Measurements from ENCODE around the gene TSEN2. TPM values are rescaled to one million over a fixed set of nuclear protein-coding genes. Genes with fewer than 3 reads are reported as not detected.

Gene TSEN2
- total and polyA plus RNA-seq, 2 of the 4 experiments (the other 2 are of a cell fraction): 9.5 to 14.2 TPM

DNA sequence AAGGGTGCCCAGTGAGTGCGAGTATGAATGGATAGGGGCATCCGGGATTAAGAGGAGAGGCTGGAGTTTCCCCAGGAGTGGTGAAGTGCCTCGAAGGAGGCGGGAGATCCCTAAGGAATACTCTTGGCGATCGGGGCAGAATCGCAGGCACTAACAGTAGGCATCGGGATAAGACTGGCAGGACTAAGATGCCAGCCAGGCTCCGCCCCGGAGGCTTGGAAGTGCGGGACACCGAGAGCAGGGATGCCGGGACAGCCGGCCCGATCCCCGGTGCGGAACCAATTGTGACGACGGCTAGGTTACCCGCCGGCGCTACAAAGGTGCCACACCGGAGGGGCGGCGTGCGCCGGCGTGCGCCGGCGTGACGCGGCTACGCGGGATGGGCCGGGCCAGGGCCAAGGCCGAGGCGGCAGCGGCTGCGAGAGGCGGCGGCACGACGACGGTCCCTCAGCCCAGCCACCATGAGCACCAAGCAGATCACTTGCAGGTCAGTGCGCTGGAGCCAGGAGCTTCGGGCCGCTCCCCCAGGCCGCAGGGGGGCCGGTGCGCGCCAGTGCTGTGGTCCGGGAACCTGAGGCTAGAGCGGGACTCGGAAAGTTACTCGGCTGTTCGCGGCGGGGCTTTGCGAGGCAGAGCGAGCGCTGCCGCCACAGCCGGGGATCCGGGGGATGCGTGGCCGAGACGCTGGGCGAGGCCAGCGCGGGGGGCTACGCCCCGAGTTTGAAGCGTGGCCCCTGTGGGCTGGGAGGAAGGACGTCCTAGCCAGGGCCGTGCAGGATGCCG, 72.6 kb downstream of the TSEN2 start, which contains the start of gene MKRN2:
MKRN2 (plus strand) TSS at position 398 of the 783 bp plus-strand sequence; CDS start at position 462, 64 bp downstream.
- Histone ChIP-seq H2BK120ac (ENCODE audit: low read depth, low read length) (peak within 1 kb of the TSS; percentile 69), H3K4ac (ENCODE audit: low read depth, low read length) (peak within 1 kb of the TSS; percentile 74), H2AFZ (replicated peaks; ENCODE audit: low read length, poor library complexity) (peak within 1 kb of the TSS; percentile 97), H3K9ac (ENCODE audit: low read depth, low read length) (peak within 1 kb of the TSS; percentile 87), H3K4me1 (ENCODE audit: control insufficient read depth, insufficient read depth, low read length) (peaks cover 5% of the 10 kb centered on the region), H2BK15ac (ENCODE audit: low read depth, low read length) (peak within 1 kb of the TSS; percentile 49; the same call in 1 of the 3 replicates), H3K9me1 (ENCODE audit: insufficient read depth, low read length) (peaks cover 13% of the 10 kb centered on the region), H2BK20ac (ENCODE audit: low read depth, low read length) (no peak within 1 kb of the TSS), H3K27ac (ENCODE audit: insufficient read depth, low read length) (peak within 1 kb of the TSS; percentile 91), H4K5ac (ENCODE audit: low read depth, low read length) (peak within 1 kb of the TSS; percentile 89), H2AK5ac (ENCODE audit: low read depth, low read length) (0 out of 2 replicates have a peak within 1 kb of the TSS, but pooled peaks have one; percentile 30), H4K91ac (ENCODE audit: insufficient read depth, low read depth, low read length) (peak within 1 kb of the TSS; percentile 80), H3K18ac (ENCODE audit: low read depth, low read length) (peak within 1 kb of the TSS; percentile 35), H3K27me3 (ENCODE audit: control insufficient read depth, insufficient read depth, low read length) (no peaks in the 10 kb centered on the region), H3K56ac (ENCODE audit: extremely low read depth, insufficient read depth, low read length) (peak within 1 kb of the TSS; percentile 88), H3K23ac (ENCODE audit: low read depth, low read length) (peak within 1 kb of the TSS; percentile 89), H3K79me1 (ENCODE audit: low read depth in 1 of 2, low read length in 2 of 2) (peaks cover 3 to 40% of the 10 kb centered on the region in 2 experiments; a peak in 2 of 4 replicates), H2BK5ac (ENCODE audit: low read depth, low read length, poor library complexity, severe bottlenecking) (peak within 1 kb of the TSS; percentile 77), H4K20me1 (ENCODE audit: insufficient read depth, low read length) (peaks cover 47% of the 10 kb centered on the region), H3K36me3 (ENCODE audit: control insufficient read depth, insufficient read depth, low read length) (no peaks in the 10 kb centered on the region), H4K8ac (ENCODE audit: low read depth in 2 of 2, low read length in 2 of 2) (peak within 1 kb of the TSS; percentile 89 to 99), H3K14ac (replicated peaks; ENCODE audit: low read depth, low read length) (peak within 1 kb of the TSS; percentile 87), H2AK9ac (replicated peaks; ENCODE audit: low read depth, low read length, poor library complexity) (peak within 1 kb of the TSS; percentile 62), H3K9me3 (ENCODE audit: control insufficient read depth, insufficient read depth, low read length) (no peaks in the 10 kb centered on the region), H3K4me2 (ENCODE audit: low read depth, low read length) (peak within 1 kb of the TSS; percentile 86), H3K4me3 (ENCODE audit: insufficient read depth, low read depth, low read length) (peak within 1 kb of the TSS; percentile 85)
- TF ChIP-seq POLR2A (IDR thresholded peaks at IDR 0.05; ENCODE audit: low read depth, low read length) (peak; percentile 93), BHLHE40 (IDR thresholded peaks at IDR 0.05; ENCODE audit: low read depth, low read length) (peak; percentile 52; the same call in 1 of the 2 replicates), RFX5 (IDR thresholded peaks at IDR 0.05; ENCODE audit: low read depth, low read length) (no peak), MXI1 (IDR thresholded peaks at IDR 0.05; ENCODE audit: borderline replicate concordance, low read depth, low read length) (peak; percentile 88), MAZ (IDR thresholded peaks at IDR 0.05; ENCODE audit: borderline replicate concordance, low read depth, low read length) (peak; percentile 90), FOS (IDR thresholded peaks at IDR 0.05; ENCODE audit: low read depth, low read length) (no peak), NFE2L2 (IDR thresholded peaks at IDR 0.05; ENCODE audit: low read depth, low read length) (peak; percentile 6; the same call in 1 of the 2 replicates), CHD1 (IDR thresholded peaks at IDR 0.05; ENCODE audit: low read depth, low read length) (peak; percentile 77), SMC3 (IDR thresholded peaks at IDR 0.05; ENCODE audit: low read depth, low read length) (peak; percentile 24; the same call in 1 of the 2 replicates)
- TF ChIP-seq, protein P1, sequence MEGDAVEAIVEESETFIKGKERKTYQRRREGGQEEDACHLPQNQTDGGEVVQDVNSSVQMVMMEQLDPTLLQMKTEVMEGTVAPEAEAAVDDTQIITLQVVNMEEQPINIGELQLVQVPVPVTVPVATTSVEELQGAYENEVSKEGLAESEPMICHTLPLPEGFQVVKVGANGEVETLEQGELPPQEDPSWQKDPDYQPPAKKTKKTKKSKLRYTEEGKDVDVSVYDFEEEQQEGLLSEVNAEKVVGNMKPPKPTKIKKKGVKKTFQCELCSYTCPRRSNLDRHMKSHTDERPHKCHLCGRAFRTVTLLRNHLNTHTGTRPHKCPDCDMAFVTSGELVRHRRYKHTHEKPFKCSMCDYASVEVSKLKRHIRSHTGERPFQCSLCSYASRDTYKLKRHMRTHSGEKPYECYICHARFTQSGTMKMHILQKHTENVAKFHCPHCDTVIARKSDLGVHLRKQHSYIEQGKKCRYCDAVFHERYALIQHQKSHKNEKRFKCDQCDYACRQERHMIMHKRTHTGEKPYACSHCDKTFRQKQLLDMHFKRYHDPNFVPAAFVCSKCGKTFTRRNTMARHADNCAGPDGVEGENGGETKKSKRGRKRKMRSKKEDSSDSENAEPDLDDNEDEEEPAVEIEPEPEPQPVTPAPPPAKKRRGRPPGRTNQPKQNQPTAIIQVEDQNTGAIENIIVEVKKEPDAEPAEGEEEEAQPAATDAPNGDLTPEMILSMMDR (conservative IDR thresholded peaks at IDR 0.05; ENCODE audit: low read depth, low read length): no peak
- TF ChIP-seq, protein P2, sequence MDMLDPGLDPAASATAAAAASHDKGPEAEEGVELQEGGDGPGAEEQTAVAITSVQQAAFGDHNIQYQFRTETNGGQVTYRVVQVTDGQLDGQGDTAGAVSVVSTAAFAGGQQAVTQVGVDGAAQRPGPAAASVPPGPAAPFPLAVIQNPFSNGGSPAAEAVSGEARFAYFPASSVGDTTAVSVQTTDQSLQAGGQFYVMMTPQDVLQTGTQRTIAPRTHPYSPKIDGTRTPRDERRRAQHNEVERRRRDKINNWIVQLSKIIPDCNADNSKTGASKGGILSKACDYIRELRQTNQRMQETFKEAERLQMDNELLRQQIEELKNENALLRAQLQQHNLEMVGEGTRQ (IDR thresholded peaks at IDR 0.05; ENCODE audit: low read depth, low read length): peak; percentile 21; the same call in 1 of the 2 replicates
- ChIA-PET CTCF (no interaction called here), POLR2A (ENCODE audit: unreplicated experiment) (no interaction called here)
- 1% methylated on average over 33 of the region's 77 CpGs; no CpG with 5 or more reads in 1 of the 2 experiments for WGBS, 2 experiments (ENCODE audit: extremely low coverage in 2 of 2, insufficient read length in 1 of 2)
- peak; percentile 93 for ATAC-seq (ENCODE audit: low read depth)
- intact Hi-C loops (cut with micrococcal nuclease): loop anchor here (2.0 to 5.0 kb wide), 3 partner anchors 50 to 365 kb away; no protein-coding TSS in a partner anchor
- BruUV-seq (replicated peaks): no TSS peak
- peak; percentile 78 for DNase-seq
- in situ Hi-C loops (cut with MboI; ENCODE audit: low sequenced_read_pairs): no loop called here
- dilution Hi-C loops (cut with HindIII; ENCODE audit: low sequenced_read_pairs, unreplicated experiment): no loop called here

Measured in IMR-90 (cell line).